Panc1 (cell line): ENCODE measurements around the gene MIXL1.

Experiments used
- CTCF ChIP-seq: fragments of 450-650 bp; IDR thresholded peaks from 2 replicates; pipeline ENCODE4 v1.5.1; 2017; ENCODE audit warnings: mild to moderate bottlenecking
- POLR2AphosphoS5 ChIP-seq: IDR thresholded peaks from 2 replicates; pipeline ENCODE4 v1.6.1; 2012; ENCODE audit warnings: mild to moderate bottlenecking, low read depth, low read length, moderate library complexity
- SIN3A ChIP-seq: IDR thresholded peaks from 2 replicates; pipeline ENCODE4 v1.6.1; 2012; ENCODE audit warnings: low read depth, mild to moderate bottlenecking, low read length, moderate library complexity, borderline replicate concordance; ENCODE audit not compliant: insufficient read depth
- TCF7L2 ChIP-seq: IDR thresholded peaks from 2 replicates; pipeline ENCODE4 v1.6.1; 2011; ENCODE audit warnings: mild to moderate bottlenecking, low read depth, low read length, inconsistent platforms

- TF ChIP-seq CTCF (no peak), TCF7L2 (no peak), POLR2AphosphoS5 (no peak), SIN3A (no peak)
Measured at GRCh38 chr1:226209307-226210059, 14.0 kb upstream of the MIXL1 start.
